Uterus (tissue), 2 donors: ENCODE measurements around the gene CEP63.

Source experiments
- CTCF ChIP-seq, 4 experiments: fragments of 200-600 bp in 2 of 4; fragments of 450-650 bp in 2 of 4; sonication (generic) in 2 of 4; IDR thresholded peaks; one replicate each; pipeline ENCODE4 v1.5.1; 2016 to 2019; ENCODE audit warnings: antibody characterized with exemption in 4 of 4, mild to moderate bottlenecking in 2 of 4, moderate library complexity in 1 of 4
- POLR2A ChIP-seq, 2 donors: fragments of 450-650 bp; IDR thresholded peaks; one replicate each; pipeline ENCODE4 v1.6.1; 2016; ENCODE audit warnings: antibody characterized with exemption in 2 of 2, mild to moderate bottlenecking in 1 of 2, moderate library complexity in 1 of 2

DNA sequence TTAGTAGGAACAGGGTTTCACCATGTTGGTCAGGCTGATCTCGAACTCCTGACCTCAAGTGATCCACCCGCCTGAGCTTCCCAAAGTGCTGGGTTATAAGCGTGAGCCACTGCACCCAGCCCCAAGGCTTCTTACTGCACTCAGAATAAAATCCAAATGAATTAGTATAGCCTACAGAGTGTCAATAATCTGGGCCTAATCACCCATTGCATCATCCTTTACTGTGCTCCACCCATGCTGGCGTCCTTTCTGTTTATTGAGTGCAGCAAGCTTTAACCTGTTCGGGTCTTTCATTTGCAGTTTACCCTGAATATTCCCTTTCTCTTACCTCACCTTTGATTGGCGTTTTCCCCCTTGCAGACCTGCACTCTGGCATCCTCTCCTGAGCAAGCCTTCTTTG, 77.7 kb downstream of the CEP63 start:
- no peak for TF ChIP-seq CTCF (IDR thresholded peaks at IDR 0.05)
- no peak for TF ChIP-seq POLR2A (IDR thresholded peaks at IDR 0.05)
